ENCODE data around the gene TSPAN14.

Gene TSPAN14

DNA sequence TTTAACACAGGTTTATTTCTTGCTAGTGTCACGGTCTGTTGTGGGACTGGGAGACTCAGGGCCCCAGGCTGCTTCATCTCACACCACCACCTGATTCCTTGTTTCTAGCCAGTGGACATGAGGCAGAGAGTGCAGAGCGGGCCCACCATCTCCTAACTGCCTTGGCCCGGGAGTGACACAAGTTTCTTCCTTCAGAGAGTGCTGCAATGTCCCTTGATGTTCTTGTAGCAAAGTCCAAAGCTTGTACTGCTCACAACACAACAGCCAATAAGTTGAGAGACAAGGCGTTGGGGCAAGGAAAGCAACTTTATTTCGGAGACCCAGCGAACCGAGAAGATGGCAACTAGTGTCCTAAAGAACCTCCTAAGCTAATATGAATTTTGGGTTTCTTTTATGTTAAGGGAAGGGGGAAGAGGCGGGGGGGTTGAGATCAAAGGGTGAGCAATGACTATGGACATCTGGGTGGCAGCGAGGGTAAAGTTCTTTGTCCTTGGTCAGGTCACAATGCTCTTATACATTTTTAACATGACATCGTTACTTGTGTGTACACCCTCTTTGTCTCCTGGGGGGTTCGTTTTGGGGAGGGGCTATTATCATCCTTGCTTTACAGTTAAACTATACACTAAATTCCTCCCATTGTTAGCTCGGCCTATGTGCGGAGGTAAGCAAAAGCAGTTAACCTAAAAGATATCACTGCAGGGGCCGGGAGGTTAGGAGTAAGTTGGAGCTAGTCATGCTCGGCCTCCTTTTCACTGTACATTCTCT lies 115.2 kb downstream of the TSPAN14 start:
- Histone ChIP-seq H3K27me3 (ENCODE audit: insufficient read depth, poor library complexity, severe bottlenecking) (no peaks in the 10 kb centered on the region), H3K4me3 (replicated peaks; ENCODE audit: insufficient read depth, low read length) (no peak overlapping the region), H3K27ac (replicated peaks) (no peak overlapping the region)
- no peak for TF ChIP-seq SPI1 (IDR thresholded peaks at IDR 0.05; ENCODE audit: borderline replicate concordance, low read depth)
- TF ChIP-seq POLR2AphosphoS5 (IDR thresholded peaks at IDR 0.05; ENCODE audit: low read depth), result no peak
- no peak for TF ChIP-seq GABPA (IDR thresholded peaks at IDR 0.05; ENCODE audit: low read depth)
- TF ChIP-seq, protein P1, sequence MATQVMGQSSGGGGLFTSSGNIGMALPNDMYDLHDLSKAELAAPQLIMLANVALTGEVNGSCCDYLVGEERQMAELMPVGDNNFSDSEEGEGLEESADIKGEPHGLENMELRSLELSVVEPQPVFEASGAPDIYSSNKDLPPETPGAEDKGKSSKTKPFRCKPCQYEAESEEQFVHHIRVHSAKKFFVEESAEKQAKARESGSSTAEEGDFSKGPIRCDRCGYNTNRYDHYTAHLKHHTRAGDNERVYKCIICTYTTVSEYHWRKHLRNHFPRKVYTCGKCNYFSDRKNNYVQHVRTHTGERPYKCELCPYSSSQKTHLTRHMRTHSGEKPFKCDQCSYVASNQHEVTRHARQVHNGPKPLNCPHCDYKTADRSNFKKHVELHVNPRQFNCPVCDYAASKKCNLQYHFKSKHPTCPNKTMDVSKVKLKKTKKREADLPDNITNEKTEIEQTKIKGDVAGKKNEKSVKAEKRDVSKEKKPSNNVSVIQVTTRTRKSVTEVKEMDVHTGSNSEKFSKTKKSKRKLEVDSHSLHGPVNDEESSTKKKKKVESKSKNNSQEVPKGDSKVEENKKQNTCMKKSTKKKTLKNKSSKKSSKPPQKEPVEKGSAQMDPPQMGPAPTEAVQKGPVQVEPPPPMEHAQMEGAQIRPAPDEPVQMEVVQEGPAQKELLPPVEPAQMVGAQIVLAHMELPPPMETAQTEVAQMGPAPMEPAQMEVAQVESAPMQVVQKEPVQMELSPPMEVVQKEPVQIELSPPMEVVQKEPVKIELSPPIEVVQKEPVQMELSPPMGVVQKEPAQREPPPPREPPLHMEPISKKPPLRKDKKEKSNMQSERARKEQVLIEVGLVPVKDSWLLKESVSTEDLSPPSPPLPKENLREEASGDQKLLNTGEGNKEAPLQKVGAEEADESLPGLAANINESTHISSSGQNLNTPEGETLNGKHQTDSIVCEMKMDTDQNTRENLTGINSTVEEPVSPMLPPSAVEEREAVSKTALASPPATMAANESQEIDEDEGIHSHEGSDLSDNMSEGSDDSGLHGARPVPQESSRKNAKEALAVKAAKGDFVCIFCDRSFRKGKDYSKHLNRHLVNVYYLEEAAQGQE (IDR thresholded peaks at IDR 0.05; ENCODE audit: insufficient replicate concordance, low read depth), result no peak
- no peak for TF ChIP-seq CTCF (IDR thresholded peaks at IDR 0.05; ENCODE audit: insufficient read depth, low read length)
- DNase-seq (ENCODE audit: low read depth in 1 of 2, low spot score in 1 of 2), result no peak

GRCh38 chr10:80571352-80571751 lies 117.2 kb downstream of the TSPAN14 start:
- TF ChIP-seq POLR2AphosphoS5 (IDR thresholded peaks at IDR 0.05; ENCODE audit: low read depth), result no peak
- no peak for TF ChIP-seq GABPA (IDR thresholded peaks at IDR 0.05; ENCODE audit: low read depth)
- no peak for TF ChIP-seq CTCF (IDR thresholded peaks at IDR 0.05; ENCODE audit: insufficient read depth, low read length)
- no peak for TF ChIP-seq SPI1 (IDR thresholded peaks at IDR 0.05; ENCODE audit: borderline replicate concordance, low read depth)
- TF ChIP-seq, protein P1 (IDR thresholded peaks at IDR 0.05; ENCODE audit: insufficient replicate concordance, low read depth), result no peak
- H3K4me3 ChIP-seq (replicated peaks; ENCODE audit: insufficient read depth, low read length), result no peak overlapping the region
- H3K27me3 ChIP-seq (ENCODE audit: insufficient read depth, poor library complexity, severe bottlenecking), result no peaks in the 10 kb centered on the region
- H3K27ac ChIP-seq (replicated peaks), result no peak overlapping the region
- DNase-seq (ENCODE audit: low read depth in 1 of 2, low spot score in 1 of 2), result no peak

DNA sequence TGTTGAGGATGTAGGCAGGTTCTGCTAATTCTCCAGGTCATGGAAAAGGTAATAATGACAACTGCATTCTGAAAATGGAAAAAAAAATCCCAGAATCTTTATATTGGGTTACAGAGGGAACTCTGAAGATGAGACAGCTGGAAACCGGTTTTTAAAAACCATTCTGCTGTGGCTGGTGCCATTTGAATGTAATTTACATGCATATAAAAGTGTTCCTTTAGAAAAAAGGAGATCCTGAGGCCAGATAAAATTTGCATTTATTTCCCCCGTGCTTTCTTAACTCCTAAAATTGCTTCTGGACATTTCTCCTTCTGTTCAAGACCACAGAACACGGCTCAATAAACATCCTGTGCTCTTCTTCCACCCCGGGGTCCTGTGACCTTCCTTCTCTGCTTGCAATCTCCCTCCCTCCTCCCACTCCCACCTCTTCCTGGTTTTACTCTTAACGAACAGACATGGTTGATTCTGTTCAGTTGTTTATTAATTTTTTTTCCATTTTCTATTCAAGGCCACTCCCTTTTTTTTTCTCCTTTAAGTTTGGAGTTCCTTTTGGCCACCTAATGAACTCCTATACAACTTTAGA lies 125.2 kb downstream of the TSPAN14 start:
- Histone ChIP-seq H3K27ac (replicated peaks) (peak overlapping the region; percentile 93), H3K4me3 (replicated peaks; ENCODE audit: insufficient read depth, low read length) (no peak overlapping the region), H3K27me3 (ENCODE audit: insufficient read depth, poor library complexity, severe bottlenecking) (no peaks in the 10 kb centered on the region)
- no peak for TF ChIP-seq POLR2AphosphoS5 (IDR thresholded peaks at IDR 0.05; ENCODE audit: low read depth)
- TF ChIP-seq GABPA (IDR thresholded peaks at IDR 0.05; ENCODE audit: low read depth), result no peak
- TF ChIP-seq CTCF (IDR thresholded peaks at IDR 0.05; ENCODE audit: insufficient read depth, low read length), result no peak
- TF ChIP-seq, protein P1 (IDR thresholded peaks at IDR 0.05; ENCODE audit: insufficient replicate concordance, low read depth), result no peak
- TF ChIP-seq SPI1 (IDR thresholded peaks at IDR 0.05; ENCODE audit: borderline replicate concordance, low read depth), result no peak
- DNase-seq (ENCODE audit: low read depth in 1 of 2, low spot score in 1 of 2), result peak in 1 of 2 experiments; percentile 56

Data from HL-60 (cell line).